Smooth muscle cell (in vitro differentiated cells): Measurements from ENCODE around the gene GALNT10. TPM values are rescaled to one million over a fixed set of nuclear protein-coding genes. Genes with fewer than 3 reads are reported as not detected.
A peak's percentile ranks its signal among the peaks of the same experiment; 100 is the strongest.

ENCODE experiments used
- DNase-seq: peaks from one replicate; lab custom pipeline; 2025; ENCODE audit not compliant: unreplicated experiment; lab: John Stamatoyannopoulos, UW
- H2AFZ ChIP-seq: fragments of 200-600 bp; sonication (generic); 2 replicates; pipeline ENCODE4 v1.6.0; 2016; ENCODE audit warnings: antibody characterized with exemption, low read depth, mild to moderate bottlenecking
- H3F3A ChIP-seq: fragments of 200-600 bp; sonication (generic); 2 replicates; pipeline ENCODE4 v1.6.0; 2017; ENCODE audit warnings: antibody characterized with exemption, low read depth
- H3K27ac ChIP-seq: fragments of 200-600 bp; sonication (generic); 2 replicates; pipeline ENCODE4 v1.5.1; 2016; ENCODE audit warnings: low read depth, mild to moderate bottlenecking
- H3K27me3 ChIP-seq: fragments of 200-600 bp; sonication (generic); 2 replicates; pipeline ENCODE4 v1.6.1; 2016; ENCODE audit warnings: low read depth, mild to moderate bottlenecking
- H3K36me3 ChIP-seq: fragments of 200-600 bp; sonication (generic); 2 replicates; pipeline ENCODE4 v1.5.1; 2016; ENCODE audit warnings: low read depth
- H3K4me1 ChIP-seq: fragments of 200-600 bp; sonication (generic); 2 replicates; pipeline ENCODE4 v1.5.1; 2016; ENCODE audit warnings: low read depth
- H3K4me2 ChIP-seq: fragments of 200-600 bp; sonication (generic); 2 replicates; pipeline ENCODE4 v1.6.0; 2016; ENCODE audit warnings: mild to moderate bottlenecking
- H3K4me3 ChIP-seq: fragments of 200-600 bp; sonication (generic); 2 replicates; pipeline ENCODE4 v1.5.1; 2016; ENCODE audit warnings: mild to moderate bottlenecking
- H3K79me2 ChIP-seq: fragments of 200-600 bp; sonication (generic); 2 replicates; pipeline ENCODE4 v1.6.0; 2016; ENCODE audit warnings: low read depth, mild to moderate bottlenecking
- H3K9ac ChIP-seq: fragments of 200-600 bp; sonication (generic); 2 replicates; pipeline ENCODE4 v1.6.0; 2016; ENCODE audit warnings: low read depth
- H3K9me3 ChIP-seq: fragments of 200-600 bp; sonication (generic); replicated peaks from 2 replicates; pipeline ENCODE4 v1.5.1; 2016; ENCODE audit warnings: low read depth
- H4K20me1 ChIP-seq: fragments of 200-600 bp; sonication (generic); 2 replicates; pipeline ENCODE4 v1.6.0; 2016; ENCODE audit warnings: low read depth
- CTCF ChIP-seq: fragments of 200-600 bp; sonication (generic); IDR thresholded peaks from 2 replicates; pipeline ENCODE4 v1.5.1; 2017; ENCODE audit warnings: borderline replicate concordance, mild to moderate bottlenecking, antibody characterized with exemption; ENCODE audit not compliant: insufficient read depth, poor library complexity, severe bottlenecking
- WGBS: methylation state at CpG from one replicate; pipeline ENCODE4 v1.1.7; 2016; ENCODE audit warnings: low lambda C conversion rate; 5-methylcytosine and 5-hydroxymethylcytosine counted together
- polyA plus RNA-seq: library from polyadenylated mRNA; unstranded; fragments of >200 nt; fragmentation: Nextera tagmentation; extraction: Ambion mirVana; gene quantifications from 2 replicates; pipeline ENCODE4 v1.2.1, GENCODE V29; 2016
- total RNA-seq: library from RNA; depleted of rRNA; stranded (reverse); fragments of >200 nt; gene quantifications from 2 replicates; pipeline ENCODE4 v1.2.3, GENCODE V29; 2014

The GALNT10 gene
- total and polyA plus RNA-seq, 2 experiments from 2014 or later, result 23.6 to 24.6 TPM

GRCh38 chr5:154199263-154199662 is 8.7 kb downstream of the GALNT10 start:
- Histone ChIP-seq H3K9me3 (no peaks in the 10 kb centered on the region), H3F3A (peaks cover 10% of the 10 kb centered on the region), H3K79me2 (peaks cover 16% of the 10 kb centered on the region), H3K27me3 (no peaks in the 10 kb centered on the region), H3K27ac (peak overlapping the region; percentile 52), H3K9ac (no peak overlapping the region), H3K4me1 (peaks cover 17% of the 10 kb centered on the region), H3K4me3 (no peak overlapping the region), H3K36me3 (no peaks in the 10 kb centered on the region), H4K20me1 (no peaks in the 10 kb centered on the region), H3K4me2 (peak overlapping the region; percentile 8), H2AFZ (no peak overlapping the region)
- no peak for DNase-seq
- 96% methylated on average over 4 of the region's 4 CpGs for WGBS
- no peak for TF ChIP-seq CTCF

- Histone ChIP-seq H4K20me1 (no peaks in the 10 kb centered on the region), H2AFZ (no peak overlapping the region), H3K27me3 (no peaks in the 10 kb centered on the region), H3K27ac (peak overlapping the region; percentile 52), H3K36me3 (no peaks in the 10 kb centered on the region), H3K4me3 (no peak overlapping the region), H3K9me3 (no peaks in the 10 kb centered on the region), H3K4me2 (no peak overlapping the region), H3K79me2 (peaks cover 16% of the 10 kb centered on the region), H3F3A (peaks cover 10% of the 10 kb centered on the region), H3K4me1 (peaks cover 12% of the 10 kb centered on the region), H3K9ac (no peak overlapping the region)
- no peak for DNase-seq
- WGBS, result over 99% methylated on average over 7 of the region's 7 CpGs
- no peak for TF ChIP-seq CTCF
These were observed 9.2 kb downstream of the GALNT10 start for GRCh38 chr5:154199671-154200220.

- H3K36me3 ChIP-seq, result no peaks in the 10 kb centered on the region
- 97% methylated on average over 8 of the region's 8 CpGs for WGBS
- no peak overlapping the region for H3K4me2 ChIP-seq
- H2AFZ ChIP-seq, result no peak overlapping the region
- no peaks in the 10 kb centered on the region for H4K20me1 ChIP-seq
- TF ChIP-seq CTCF, result no peak
- peaks cover 16% of the 10 kb centered on the region for H3K79me2 ChIP-seq
- peaks cover 10% of the 10 kb centered on the region for H3F3A ChIP-seq
- DNase-seq, result no peak
- peaks cover 10% of the 10 kb centered on the region for H3K4me1 ChIP-seq
- H3K9ac ChIP-seq, result no peak overlapping the region
- H3K27me3 ChIP-seq, result no peaks in the 10 kb centered on the region
- no peak overlapping the region for H3K27ac ChIP-seq
- no peaks in the 10 kb centered on the region for H3K9me3 ChIP-seq
- no peak overlapping the region for H3K4me3 ChIP-seq
These were observed 9.7 kb downstream of the GALNT10 start for GRCh38 chr5:154200221-154200620.

- Histone ChIP-seq H4K20me1 (no peaks in the 10 kb centered on the region), H3K79me2 (peaks cover 16% of the 10 kb centered on the region), H3K27me3 (no peaks in the 10 kb centered on the region), H3K9me3 (no peaks in the 10 kb centered on the region), H3K4me1 (peaks cover 10% of the 10 kb centered on the region), H3K9ac (no peak overlapping the region), H3K36me3 (no peaks in the 10 kb centered on the region), H2AFZ (no peak overlapping the region), H3K4me2 (no peak overlapping the region), H3K27ac (no peak overlapping the region), H3F3A (peaks cover 10% of the 10 kb centered on the region), H3K4me3 (no peak overlapping the region)
- DNase-seq, result no peak
- WGBS, result 90% methylated on average over 7 of the region's 7 CpGs
- no peak for TF ChIP-seq CTCF
These were observed 10.7 kb downstream of the GALNT10 start for GRCh38 chr5:154201108-154201769.
